Activated naive CD4-positive, alpha-beta T cell treated with anti-CD3 and anti-CD28 coated beads, Interleukin-2, amount 50 U/mL, for 24 hours (primary cell): ENCODE data around the gene TIA1.
"Not testable (repeated sequence)": the region's sequence is repeated elsewhere in the genome, so short reads cannot be mapped to it uniquely, and the experiment has no call there.

ENCODE experiments used
- H3K27ac Mint-ChIP-seq: one replicate; pipeline ENCODE4 v1.8.0; 2021; ENCODE audit warnings: mild to moderate bottlenecking, mixed read lengths
- H3K27me3 Mint-ChIP-seq: one replicate; pipeline ENCODE4 v1.8.0; 2021; ENCODE audit warnings: mixed read lengths
- H3K36me3 Mint-ChIP-seq: one replicate; pipeline ENCODE4 v1.8.0; 2021; ENCODE audit warnings: mixed read lengths
- H3K4me1 Mint-ChIP-seq: one replicate; pipeline ENCODE4 v1.8.0; 2021; ENCODE audit warnings: mixed read lengths
- H3K4me3 Mint-ChIP-seq: one replicate; pipeline ENCODE4 v1.8.0; 2021; ENCODE audit warnings: mild to moderate bottlenecking, mixed read lengths
- H3K9me3 Mint-ChIP-seq: one replicate; pipeline ENCODE4 v1.8.0; 2021; ENCODE audit warnings: mixed read lengths

The TIA1 gene

DNA sequence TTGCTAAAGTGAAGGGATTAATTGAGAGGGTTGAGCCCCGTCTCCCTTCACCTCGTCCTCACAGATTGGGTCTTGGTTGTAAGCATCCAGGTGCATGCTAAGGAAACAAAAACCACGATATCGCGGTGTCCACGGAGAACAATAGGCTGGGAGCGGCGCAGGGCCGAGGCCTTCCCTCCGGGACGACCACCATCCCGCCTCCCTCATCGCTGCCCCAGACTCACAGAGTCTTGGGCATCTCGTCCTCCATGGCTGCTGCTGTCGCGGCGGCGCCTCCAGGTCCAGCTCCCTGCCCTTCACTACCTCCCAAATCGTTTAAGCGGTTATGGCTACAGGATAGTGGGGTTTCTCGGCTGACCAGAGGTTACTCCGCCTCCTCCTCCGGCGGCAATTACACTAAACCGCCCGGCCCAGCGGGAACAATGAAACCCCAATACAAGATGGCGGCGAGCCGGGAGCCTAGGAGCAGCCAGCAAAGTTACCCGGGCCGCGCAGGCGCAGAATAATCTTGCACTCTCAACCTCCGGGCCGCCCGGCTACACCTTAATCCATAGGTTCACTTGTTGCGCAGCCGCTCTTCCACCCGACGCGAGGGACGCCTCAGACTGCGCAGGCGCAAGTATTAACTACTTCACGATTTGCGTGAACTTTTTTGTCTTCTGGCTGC, at the start of gene TIA1:
Gene TIA1 (minus strand): TSS at position 448 of the 667 bp plus-strand sequence. CDS start 198 bp downstream, at position 250.
- peak within 1 kb of the TSS; percentile 99 for H3K27ac Mint-ChIP-seq
- no peaks in the 10 kb centered on the region for H3K9me3 Mint-ChIP-seq
- no peaks in the 10 kb centered on the region for H3K27me3 Mint-ChIP-seq
- peak within 1 kb of the TSS; percentile 100 for H3K4me3 Mint-ChIP-seq
- peaks cover 3% of the 10 kb centered on the region for H3K36me3 Mint-ChIP-seq
- H3K4me1 Mint-ChIP-seq, result peaks cover 37% of the 10 kb centered on the region

GRCh38 chr2:70297828-70298227, 49.4 kb upstream of the TIA1 start:
- H3K27ac Mint-ChIP-seq, H3K36me3 Mint-ChIP-seq, H3K9me3 Mint-ChIP-seq, H3K4me3 Mint-ChIP-seq, H3K27me3 Mint-ChIP-seq: not testable (repeated sequence)
- peaks cover 32% of the 10 kb centered on the region for H3K4me1 Mint-ChIP-seq

DNA sequence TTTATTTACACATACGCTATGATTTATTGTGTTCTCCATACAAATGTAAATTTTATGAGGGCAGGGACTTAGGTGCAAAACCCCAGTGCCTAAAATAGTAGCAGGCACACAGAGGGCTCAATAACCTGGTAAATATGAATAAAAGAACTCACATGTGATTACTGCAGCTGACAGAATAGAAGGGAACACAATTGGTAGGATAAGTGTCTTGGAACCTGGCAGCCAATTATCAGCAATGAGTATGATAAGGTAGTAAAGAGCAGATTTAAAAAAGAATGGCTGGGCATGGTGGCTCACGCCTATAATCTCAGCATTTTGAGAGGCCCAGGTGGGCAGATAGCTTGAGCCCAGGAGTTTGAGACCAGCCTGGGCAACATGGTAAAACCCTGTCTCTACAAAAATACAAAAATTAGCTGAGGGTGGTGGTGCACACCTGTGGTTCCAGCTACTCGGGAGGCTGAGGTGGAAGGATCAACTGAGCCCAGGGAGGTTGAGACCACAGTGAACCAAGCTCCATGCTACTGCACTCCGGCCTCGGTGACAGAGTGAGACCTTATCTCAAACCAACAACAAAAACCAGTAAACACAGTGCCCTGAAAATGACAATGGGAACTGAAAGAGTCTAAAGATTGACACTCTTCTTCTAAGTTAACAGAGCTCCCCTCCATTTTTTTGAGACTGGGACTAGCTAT, 35.2 kb upstream of the TIA1 start:
- peak overlapping the region; percentile 34 for H3K4me3 Mint-ChIP-seq
- peak overlapping the region; percentile 74 for H3K27ac Mint-ChIP-seq
- no peaks in the 10 kb centered on the region for H3K27me3 Mint-ChIP-seq
- no peaks in the 10 kb centered on the region for H3K9me3 Mint-ChIP-seq
- peaks cover 63% of the 10 kb centered on the region for H3K4me1 Mint-ChIP-seq
- H3K36me3 Mint-ChIP-seq, result peaks cover 31% of the 10 kb centered on the region

DNA sequence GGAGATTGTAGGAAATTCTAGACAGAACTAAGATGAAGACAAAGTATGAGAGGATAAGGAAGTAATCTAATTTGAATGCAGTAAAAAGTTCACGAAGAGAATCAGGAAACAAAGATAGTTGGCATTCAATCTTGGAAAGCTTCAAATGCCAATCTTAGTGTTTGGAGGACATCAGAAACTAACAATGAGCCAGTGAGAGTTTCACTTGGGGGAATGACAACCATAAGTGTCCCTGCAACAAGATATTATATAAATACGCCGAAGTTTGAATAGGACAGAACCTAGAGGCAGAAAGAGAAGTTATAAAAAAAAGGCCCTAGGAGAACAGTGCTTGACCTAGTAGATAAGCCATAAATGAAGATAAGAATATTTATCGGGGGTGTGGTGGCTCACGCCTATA, 34.0 kb upstream of the TIA1 start:
- H3K27me3 Mint-ChIP-seq, result no peaks in the 10 kb centered on the region
- H3K27ac Mint-ChIP-seq, result peak overlapping the region; percentile 86
- no peaks in the 10 kb centered on the region for H3K9me3 Mint-ChIP-seq
- peaks cover 31% of the 10 kb centered on the region for H3K36me3 Mint-ChIP-seq
- peaks cover 53% of the 10 kb centered on the region for H3K4me1 Mint-ChIP-seq
- H3K4me3 Mint-ChIP-seq, result peak overlapping the region; percentile 39

DNA sequence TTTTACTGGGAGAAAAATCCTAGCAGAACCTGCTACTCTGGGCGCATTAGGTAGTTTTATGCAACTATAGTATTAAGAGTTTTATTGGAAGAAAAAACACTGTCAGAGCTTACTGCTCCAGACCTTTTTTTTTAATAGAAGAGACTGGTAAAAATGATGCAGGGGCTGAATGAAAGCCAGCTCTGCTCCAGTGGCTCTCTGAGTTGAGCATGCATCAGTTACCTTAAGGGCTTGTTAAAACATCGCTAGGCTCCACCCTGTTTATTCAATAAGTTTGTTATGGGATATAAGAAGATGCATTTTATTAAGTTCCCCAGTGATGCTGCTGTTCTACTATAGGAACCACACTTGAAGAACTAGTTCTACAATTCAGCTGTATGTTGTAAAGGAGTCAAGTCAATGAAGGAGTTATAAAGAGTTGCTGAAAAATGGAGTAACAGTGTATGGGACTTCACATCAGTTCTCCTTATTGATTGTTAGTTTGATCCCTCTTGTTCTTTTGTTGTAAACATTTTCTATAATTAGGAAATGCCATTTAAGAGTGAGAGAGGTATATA, 31.9 kb upstream of the TIA1 start:
- Mint-ChIP-seq H3K9me3 (no peaks in the 10 kb centered on the region), H3K4me3 (no peak overlapping the region), H3K4me1 (peaks cover 32% of the 10 kb centered on the region), H3K36me3 (peaks cover 24% of the 10 kb centered on the region), H3K27ac (no peak overlapping the region), H3K27me3 (no peaks in the 10 kb centered on the region)

- H3K4me1 Mint-ChIP-seq, result peaks cover 13% of the 10 kb centered on the region
- H3K27ac Mint-ChIP-seq, result no peak overlapping the region
- H3K4me3 Mint-ChIP-seq, result no peak overlapping the region
Measured at GRCh38 chr2:70270323-70270722, 21.9 kb upstream of the TIA1 start.

DNA sequence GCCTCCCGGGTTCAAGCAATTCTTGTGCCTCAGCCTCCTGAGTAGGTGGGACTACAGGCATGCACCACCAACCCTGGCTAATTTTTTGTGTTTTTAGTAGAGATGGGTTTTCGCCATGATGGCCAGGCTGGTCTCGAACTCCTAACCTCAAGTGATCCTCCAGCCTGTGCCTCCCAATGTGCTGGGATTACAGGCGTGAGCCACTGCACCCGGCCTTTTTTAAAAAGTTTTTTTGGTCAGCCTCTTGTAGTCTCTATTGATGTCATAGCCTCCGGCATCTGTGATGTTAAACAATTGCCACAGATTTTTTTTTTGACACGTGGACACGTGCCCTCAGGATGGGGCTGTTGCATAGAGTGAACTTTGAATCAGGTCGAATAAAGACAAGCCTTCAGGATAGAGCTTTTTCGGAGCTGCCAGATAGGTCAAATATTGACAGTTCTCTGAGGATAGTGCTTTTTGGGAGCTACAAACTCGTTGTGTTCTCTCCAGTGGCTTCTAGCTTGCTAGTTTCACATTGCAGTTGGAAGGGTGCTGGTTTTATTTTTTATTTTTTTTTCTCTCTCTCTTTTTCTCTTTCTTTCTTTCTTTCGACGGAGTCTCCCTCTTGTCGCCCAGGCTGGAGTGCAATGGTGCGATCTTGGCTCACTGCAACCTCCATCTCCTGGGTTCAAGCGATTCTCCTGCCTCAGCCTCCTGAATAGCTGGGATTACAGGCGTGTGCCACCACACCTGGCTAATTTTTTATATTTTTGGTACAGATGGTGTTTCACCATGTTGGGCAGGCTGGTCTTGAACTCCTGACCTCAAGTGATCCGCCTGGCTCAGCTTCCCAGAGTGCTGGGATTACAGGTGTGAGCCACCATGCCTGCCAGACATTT, 21.2 kb upstream of the TIA1 start:
- Mint-ChIP-seq H3K36me3 (peaks cover 11% of the 10 kb centered on the region), H3K4me1 (peaks cover 14% of the 10 kb centered on the region)
- H3K27me3 Mint-ChIP-seq, H3K9me3 Mint-ChIP-seq, H3K27ac Mint-ChIP-seq, H3K4me3 Mint-ChIP-seq: not testable (repeated sequence)

More at GRCh38 chr2:70270323-70270722, 21.9 kb upstream of the TIA1 start:
- no peaks in the 10 kb centered on the region for H3K27me3 Mint-ChIP-seq
- peaks cover 13% of the 10 kb centered on the region for H3K36me3 Mint-ChIP-seq
- no peaks in the 10 kb centered on the region for H3K9me3 Mint-ChIP-seq

- H3K9me3 Mint-ChIP-seq, H3K27me3 Mint-ChIP-seq, H3K4me3 Mint-ChIP-seq, H3K27ac Mint-ChIP-seq: not testable (repeated sequence)
- Mint-ChIP-seq H3K36me3 (peaks cover 11% of the 10 kb centered on the region), H3K4me1 (peaks cover 19% of the 10 kb centered on the region)
Measured at GRCh38 chr2:70266925-70267324, 18.5 kb upstream of the TIA1 start.

DNA sequence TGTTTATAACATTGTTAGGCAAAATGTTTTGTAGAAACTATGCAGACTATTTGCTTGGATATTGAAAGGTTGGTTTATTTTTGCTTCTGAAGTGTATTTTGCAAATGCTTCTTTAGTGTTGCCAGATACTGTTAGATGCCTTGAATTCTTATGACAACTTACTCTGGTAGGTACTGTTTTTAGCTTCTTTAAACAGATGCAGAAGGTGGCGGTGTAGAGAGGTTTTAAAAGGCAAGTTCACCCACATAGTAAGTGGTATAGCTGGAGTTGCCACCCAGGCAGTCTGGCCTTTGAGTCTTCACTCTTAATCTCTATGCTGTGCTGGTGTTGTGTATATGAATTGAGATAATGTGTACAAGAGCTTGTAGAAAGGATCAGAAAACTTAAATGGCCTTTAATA, 13.1 kb upstream of the TIA1 start:
- Mint-ChIP-seq H3K27ac (no peak overlapping the region), H3K36me3 (peaks cover 10% of the 10 kb centered on the region), H3K4me1 (peaks cover 51% of the 10 kb centered on the region), H3K9me3 (no peaks in the 10 kb centered on the region), H3K4me3 (no peak overlapping the region), H3K27me3 (no peaks in the 10 kb centered on the region)

- peak overlapping the region; percentile 87 for H3K4me3 Mint-ChIP-seq
- peak overlapping the region; percentile 51 for H3K27ac Mint-ChIP-seq
- no peaks in the 10 kb centered on the region for H3K9me3 Mint-ChIP-seq
- H3K4me1 Mint-ChIP-seq, result peaks cover 40% of the 10 kb centered on the region
- peaks cover 8% of the 10 kb centered on the region for H3K36me3 Mint-ChIP-seq
- H3K27me3 Mint-ChIP-seq, result no peaks in the 10 kb centered on the region
Measured at GRCh38 chr2:70258532-70258875, 10.1 kb upstream of the TIA1 start.

GRCh38 chr2:70255637-70256314, 7.3 kb upstream of the TIA1 start:
- H3K9me3 Mint-ChIP-seq, result no peaks in the 10 kb centered on the region
- no peaks in the 10 kb centered on the region for H3K36me3 Mint-ChIP-seq
- H3K4me3 Mint-ChIP-seq, result no peak overlapping the region

GRCh38 chr2:70250434-70250833, 2.0 kb upstream of the TIA1 start:
- Mint-ChIP-seq H3K27me3 (no peaks in the 10 kb centered on the region), H3K36me3 (peaks cover 3% of the 10 kb centered on the region), H3K4me3 (no peak overlapping the region), H3K9me3 (no peaks in the 10 kb centered on the region), H3K4me1 (peaks cover 16% of the 10 kb centered on the region), H3K27ac (no peak overlapping the region)

More at GRCh38 chr2:70255637-70256314, 7.3 kb upstream of the TIA1 start:
- H3K4me1 Mint-ChIP-seq, result peaks cover 25% of the 10 kb centered on the region
- H3K27me3 Mint-ChIP-seq, result no peaks in the 10 kb centered on the region
- H3K27ac Mint-ChIP-seq, result no peak overlapping the region

GRCh38 chr2:70247364-70248180, 856 bp downstream of the TIA1 start:
- peaks cover 3% of the 10 kb centered on the region for H3K36me3 Mint-ChIP-seq
- H3K4me3 Mint-ChIP-seq, result peak overlapping the region; percentile 100
- peak overlapping the region; percentile 99 for H3K27ac Mint-ChIP-seq
- H3K4me1 Mint-ChIP-seq, result peaks cover 43% of the 10 kb centered on the region
- no peaks in the 10 kb centered on the region for H3K9me3 Mint-ChIP-seq
- no peaks in the 10 kb centered on the region for H3K27me3 Mint-ChIP-seq

DNA sequence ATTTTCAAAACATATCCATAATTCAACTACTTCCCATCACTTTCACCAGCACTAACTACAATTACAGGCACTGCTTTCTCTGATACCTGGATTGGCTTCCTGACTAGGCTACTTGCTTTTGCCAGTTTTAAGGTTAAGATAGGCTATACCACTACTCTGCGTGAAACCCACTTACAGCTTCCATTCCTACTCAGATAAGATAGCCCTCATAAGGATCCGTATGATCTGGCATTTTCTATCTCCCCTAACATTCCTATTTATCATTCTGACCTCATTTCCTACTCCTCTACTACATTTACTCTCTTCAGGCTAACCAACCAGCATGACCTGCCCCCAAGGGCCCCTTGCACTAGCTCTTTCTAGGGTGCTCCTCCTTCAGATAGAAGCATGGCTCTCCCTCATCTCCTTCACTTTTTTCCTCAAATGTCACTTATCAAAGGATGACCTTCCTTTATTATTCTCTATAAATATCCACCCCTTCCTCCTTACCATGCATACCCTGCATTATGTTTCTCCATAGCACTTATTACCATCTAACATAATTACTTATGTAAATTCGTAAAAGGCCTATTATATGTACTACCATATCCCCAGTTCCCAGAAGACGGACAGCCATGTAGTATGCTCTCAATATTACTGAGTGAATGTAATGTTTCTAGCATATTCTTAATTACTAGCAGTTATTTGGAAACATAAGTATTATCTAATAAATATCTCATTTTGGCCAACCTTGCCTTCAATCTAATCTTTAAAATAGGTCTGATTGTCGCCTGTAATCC, 4.4 kb downstream of the TIA1 start:
- peak overlapping the region; percentile 65 for H3K27ac Mint-ChIP-seq
- no peaks in the 10 kb centered on the region for H3K9me3 Mint-ChIP-seq
- H3K4me1 Mint-ChIP-seq, result peaks cover 63% of the 10 kb centered on the region
- H3K4me3 Mint-ChIP-seq, result peak overlapping the region; percentile 23
- H3K36me3 Mint-ChIP-seq, result peaks cover 10% of the 10 kb centered on the region
- H3K27me3 Mint-ChIP-seq, result no peaks in the 10 kb centered on the region
